GM12891 (cell line): ENCODE measurements around the gene SLC22A5.

Source experiments
- POLR2A ChIP-seq: IDR thresholded peaks from 2 replicates; pipeline ENCODE4 v1.6.1; 2011; ENCODE audit warnings: low read depth, low read length, control low read depth
- TAF1 ChIP-seq: IDR thresholded peaks from 2 replicates; pipeline ENCODE4 v1.6.1; 2011; ENCODE audit warnings: low read depth, low read length, control low read depth

- TF ChIP-seq POLR2A: no peak
- TF ChIP-seq TAF1: no peak
These were observed 49.4 kb downstream of the SLC22A5 start for GRCh38 chr5:132418881-132419280.
